Measurements from ENCODE around the gene CMTM5. TPM values are rescaled to one million over a fixed set of nuclear protein-coding genes. Genes with fewer than 3 reads are reported as not detected.

The CMTM5 gene
- polyA plus RNA-seq, 1 experiment: not detected

DNA sequence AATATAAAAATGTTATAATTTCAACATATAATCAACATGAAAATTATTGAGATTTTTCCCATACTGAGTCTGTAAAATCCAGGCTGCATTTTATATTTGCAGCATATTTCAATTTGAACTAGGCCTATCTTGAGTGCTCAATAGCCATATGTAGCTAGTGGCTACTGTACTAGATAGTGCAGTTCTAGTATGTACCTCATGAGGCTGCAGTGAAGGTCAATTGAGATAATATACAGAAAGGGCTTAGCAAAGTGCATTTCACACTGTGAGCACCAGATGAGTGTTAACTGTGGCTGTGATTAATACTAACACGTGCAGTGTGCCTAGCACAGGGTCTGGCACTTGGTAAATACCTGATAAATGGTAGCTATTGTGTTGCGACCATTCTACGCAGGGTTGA is 18.8 kb upstream of the CMTM5 start:
- peaks cover 3% of the 10 kb centered on the region for H3K36me3 ChIP-seq (ENCODE audit: control insufficient read depth, insufficient read depth, low read length)
- H3K27me3 ChIP-seq (ENCODE audit: control insufficient read depth, insufficient read depth, low read length): peaks cover 3% of the 10 kb centered on the region; the same call in 1 of the 2 replicates
- ChIA-PET CTCF (interaction anchor here (1.2 kb wide), 1 partner anchor 22 kb away, joined by 6 read pairs; no protein-coding TSS in a partner anchor), POLR2A (no interaction called here)
- TF ChIP-seq CTCF (IDR thresholded peaks at IDR 0.05; ENCODE audit: insufficient read depth, low read depth, low read length): no peak
- H3K4me3 ChIP-seq (ENCODE audit: low read depth, low read length): no peak overlapping the region
- DNase-seq (ENCODE audit: low read depth): no peak

DNA sequence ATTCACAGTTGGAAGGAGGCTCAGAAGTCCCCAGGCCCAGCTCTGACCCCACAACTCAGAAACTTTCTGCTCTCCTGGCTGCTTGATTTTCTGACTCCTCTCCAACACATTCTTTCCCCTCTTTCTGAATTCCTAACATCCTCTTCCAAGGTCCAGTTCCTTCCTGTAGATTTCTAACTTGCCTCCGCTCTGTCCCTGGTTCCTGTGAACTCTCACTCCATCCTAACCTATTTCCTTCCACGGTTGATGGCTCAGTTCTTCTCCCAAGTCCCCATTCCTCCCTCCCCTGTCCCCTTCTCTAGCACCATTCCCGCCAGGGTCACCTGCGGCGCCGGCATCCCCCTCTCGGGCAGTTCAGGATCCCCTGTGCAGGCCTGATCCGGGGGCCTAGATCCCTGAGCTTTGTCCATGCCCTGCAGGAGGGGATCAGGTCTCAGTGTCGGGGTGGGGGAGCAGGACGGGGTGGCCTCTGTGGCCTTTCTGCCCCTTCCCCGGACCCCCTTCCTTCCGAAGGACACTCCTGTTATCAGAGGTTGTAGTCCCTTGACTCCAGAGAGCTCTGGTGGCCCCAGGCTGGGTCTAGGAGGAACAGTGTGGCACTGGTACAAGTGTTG is 18.2 kb upstream of the CMTM5 start:
- Histone ChIP-seq H3K36me3 (ENCODE audit: control insufficient read depth, insufficient read depth, low read length) (peaks cover 3% of the 10 kb centered on the region), H3K4me3 (ENCODE audit: low read depth, low read length) (no peak overlapping the region), H3K27me3 (ENCODE audit: control insufficient read depth, insufficient read depth, low read length) (peaks cover 3% of the 10 kb centered on the region; the same call in 1 of the 2 replicates)
- POLR2A ChIA-PET: no interaction called here
- no peak for TF ChIP-seq CTCF (IDR thresholded peaks at IDR 0.05; ENCODE audit: insufficient read depth, low read depth, low read length)
- CTCF ChIA-PET: interaction anchor here (1.2 kb wide), 1 partner anchor 22 kb away, joined by 6 read pairs; no protein-coding TSS in a partner anchor
- no peak for DNase-seq (ENCODE audit: low read depth)

DNA sequence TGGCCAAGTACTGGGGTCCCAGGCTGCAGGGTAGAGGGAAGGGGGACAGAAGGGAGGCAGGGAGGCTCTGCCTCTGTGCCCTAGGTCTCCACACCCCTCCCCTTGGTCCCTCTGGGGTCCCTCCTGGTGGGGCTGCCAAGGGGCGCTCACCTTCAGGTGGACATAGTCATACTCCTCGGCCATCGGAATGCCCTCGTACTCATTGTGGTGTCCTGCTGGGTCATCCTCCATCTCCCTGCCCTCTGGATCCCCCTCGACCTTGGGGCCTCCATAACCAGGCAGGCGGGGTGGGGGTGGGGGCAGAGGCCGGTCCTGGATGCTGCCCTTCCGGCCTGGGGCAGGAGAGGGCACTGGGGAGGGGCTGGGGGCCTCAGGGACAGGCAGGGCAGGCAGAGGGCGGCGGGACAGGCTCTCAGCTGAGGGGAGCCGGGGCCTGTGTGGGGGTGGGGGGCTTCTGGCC is 17.6 kb upstream of the CMTM5 start:
- ChIA-PET POLR2A (no interaction called here), CTCF (interaction anchor here (1.4 kb wide), 1 partner anchor 25 kb away, joined by 4 read pairs; no protein-coding TSS in a partner anchor)
- H3K27me3 ChIP-seq (ENCODE audit: control insufficient read depth, insufficient read depth, low read length): peaks cover 6% of the 10 kb centered on the region
- H3K4me3 ChIP-seq (ENCODE audit: low read depth, low read length): no peak overlapping the region
- H3K36me3 ChIP-seq (ENCODE audit: control insufficient read depth, insufficient read depth, low read length): peaks cover 3% of the 10 kb centered on the region
- no peak for DNase-seq (ENCODE audit: low read depth)
- no peak for TF ChIP-seq CTCF (IDR thresholded peaks at IDR 0.05; ENCODE audit: insufficient read depth, low read depth, low read length)

DNA sequence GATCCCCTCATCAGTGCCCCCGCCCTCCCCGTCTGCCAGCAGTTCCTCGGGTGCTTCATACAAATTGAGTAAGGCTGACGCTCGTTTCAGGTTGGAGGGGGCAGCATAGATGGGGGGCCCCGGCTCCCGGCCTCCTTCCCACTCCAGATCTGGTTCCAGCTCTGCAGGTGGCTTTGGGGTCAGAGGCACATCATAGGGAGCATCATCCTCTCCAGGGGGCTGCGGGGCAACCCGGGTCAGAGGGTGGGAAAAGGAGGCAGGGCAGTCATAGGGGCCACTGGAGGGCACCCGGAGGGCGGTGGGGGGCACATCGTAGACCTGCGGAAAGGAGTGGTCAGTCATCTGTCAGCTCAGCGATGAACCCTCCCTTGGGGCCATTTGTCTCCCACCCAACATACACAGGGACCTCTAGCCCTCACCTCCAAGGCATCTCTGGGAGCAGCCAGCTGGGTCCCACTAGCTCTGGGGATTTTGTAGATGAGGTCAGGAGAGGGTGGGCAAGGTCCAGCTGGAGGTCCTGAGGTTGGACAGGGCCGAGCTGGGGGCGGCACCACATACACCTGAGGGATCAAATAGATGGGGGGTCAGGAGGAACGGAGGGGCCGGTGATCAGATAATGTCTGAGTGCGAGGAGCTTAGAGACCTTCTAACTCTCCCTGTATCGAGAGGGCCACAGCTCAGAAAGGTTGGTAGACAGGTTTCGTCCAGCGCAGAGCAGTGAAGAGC is 17.0 kb upstream of the CMTM5 start:
- DNase-seq (ENCODE audit: low read depth): no peak
- peaks cover 3% of the 10 kb centered on the region for H3K36me3 ChIP-seq (ENCODE audit: control insufficient read depth, insufficient read depth, low read length)
- ChIA-PET POLR2A (no interaction called here), CTCF (interaction anchor here (0.8 to 1.4 kb wide), 3 partner anchors 20 to 102 kb away, joined by 3 to 8 read pairs (median 4); no protein-coding TSS in a partner anchor)
- TF ChIP-seq CTCF (IDR thresholded peaks at IDR 0.05; ENCODE audit: insufficient read depth, low read depth, low read length): no peak
- H3K27me3 ChIP-seq (ENCODE audit: control insufficient read depth, insufficient read depth, low read length): peaks cover 9% of the 10 kb centered on the region
- no peak overlapping the region for H3K4me3 ChIP-seq (ENCODE audit: low read depth, low read length)

- CTCF ChIA-PET: interaction anchor here (0.8 to 1.4 kb wide), 3 partner anchors 20 to 103 kb away, joined by 3 to 8 read pairs (median 4); no protein-coding TSS in a partner anchor
- Histone ChIP-seq H3K4me3 (ENCODE audit: low read depth, low read length) (no peak overlapping the region), H3K27me3 (ENCODE audit: control insufficient read depth, insufficient read depth, low read length) (peaks cover 10% of the 10 kb centered on the region), H3K36me3 (ENCODE audit: control insufficient read depth, insufficient read depth, low read length) (peaks cover 3% of the 10 kb centered on the region)
- DNase-seq (ENCODE audit: low read depth): no peak
- POLR2A ChIA-PET: no interaction called here
- 0 out of 2 replicates have a peak, but pooled peaks have one; percentile 4 for TF ChIP-seq CTCF (IDR thresholded peaks at IDR 0.05; ENCODE audit: insufficient read depth, low read depth, low read length)
Measured at GRCh38 chr14:23360496-23360895, 16.4 kb upstream of the CMTM5 start.

Data from BJ (cell line).